Measurements from ENCODE around the gene SMG1.
A peak's percentile ranks its signal among the peaks of the same experiment; 100 is the strongest.
"Not testable (repeated sequence)": the region's sequence is repeated elsewhere in the genome, so short reads cannot be mapped to it uniquely, and the experiment has no call there.

Gene SMG1

DNA sequence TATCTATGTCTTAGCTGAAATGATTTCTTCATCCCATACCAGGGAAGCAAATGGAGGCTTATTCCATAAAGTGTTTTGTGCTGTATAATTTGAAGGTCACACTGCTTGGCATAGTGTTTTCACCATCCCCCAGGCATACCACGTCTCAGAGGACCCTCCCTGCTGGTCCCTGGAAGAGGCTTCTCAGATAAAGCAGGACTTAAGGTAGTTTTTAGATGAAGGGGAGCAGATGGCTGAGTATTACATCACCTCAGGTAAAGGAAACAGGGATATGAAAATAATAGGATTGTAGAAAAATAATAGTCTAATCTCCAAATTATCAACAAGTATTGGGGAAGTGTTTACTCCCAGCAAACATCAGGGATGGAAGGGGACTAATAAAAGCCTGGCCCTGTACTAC lies 7.3 kb upstream of the SMG1 start:
- DNase-seq (ENCODE audit: low read depth): no peak

DNA sequence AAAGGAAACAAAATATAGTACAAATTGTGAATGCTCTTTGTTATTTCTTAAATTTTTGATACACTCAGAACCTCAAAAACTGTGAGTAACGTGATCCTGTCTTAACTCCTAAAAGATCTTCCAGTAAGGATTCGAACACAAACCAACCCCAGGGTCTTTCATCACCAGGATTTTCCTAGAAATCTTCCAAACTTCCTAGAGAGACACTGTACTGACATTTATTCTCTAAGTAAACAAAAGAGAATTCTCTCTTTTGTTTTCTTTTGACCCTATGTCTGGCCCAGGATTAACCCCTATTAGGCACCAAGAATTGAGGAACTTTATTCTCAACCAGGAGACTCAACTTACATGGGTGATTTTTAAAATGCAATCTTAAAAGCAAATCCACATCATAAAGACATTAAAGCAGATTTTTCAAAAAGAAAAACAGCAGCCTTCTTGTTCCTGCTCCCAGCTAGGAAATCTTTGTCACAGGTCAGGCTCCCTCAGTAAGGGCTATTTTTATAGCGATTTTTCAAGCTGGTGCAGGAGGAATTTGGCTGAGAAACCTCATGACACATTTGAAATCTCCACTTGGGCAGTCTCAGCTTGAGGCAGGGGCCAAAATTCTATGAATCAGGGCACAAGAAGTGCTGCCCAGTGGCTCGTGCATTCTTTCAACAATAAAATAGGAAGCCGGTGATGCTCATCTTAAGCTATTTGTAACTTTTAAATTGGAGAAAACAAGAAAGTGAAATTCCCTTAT lies 6.2 kb upstream of the SMG1 start:
- DNase-seq (ENCODE audit: low read depth): no peak

DNA sequence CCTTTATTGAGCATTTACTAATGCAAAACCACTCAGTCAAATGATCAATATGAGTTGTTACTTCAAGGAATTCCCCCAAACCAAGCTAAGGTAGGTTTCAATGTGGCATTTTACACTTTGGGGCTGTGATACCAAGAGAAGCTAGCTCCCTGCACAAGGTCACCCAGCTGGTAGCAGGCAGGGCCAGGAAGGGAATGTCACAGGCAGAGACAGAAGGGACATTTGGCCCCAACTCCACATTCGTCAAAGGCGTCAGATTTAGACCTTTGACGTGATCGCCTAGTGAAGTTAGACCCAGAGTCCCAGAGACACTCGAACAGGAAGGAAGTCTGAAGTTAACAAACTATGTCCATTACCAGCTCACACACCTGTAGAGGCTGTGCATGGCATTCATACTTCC lies 5.5 kb upstream of the SMG1 start:
- DNase-seq (ENCODE audit: low read depth): no peak

DNA sequence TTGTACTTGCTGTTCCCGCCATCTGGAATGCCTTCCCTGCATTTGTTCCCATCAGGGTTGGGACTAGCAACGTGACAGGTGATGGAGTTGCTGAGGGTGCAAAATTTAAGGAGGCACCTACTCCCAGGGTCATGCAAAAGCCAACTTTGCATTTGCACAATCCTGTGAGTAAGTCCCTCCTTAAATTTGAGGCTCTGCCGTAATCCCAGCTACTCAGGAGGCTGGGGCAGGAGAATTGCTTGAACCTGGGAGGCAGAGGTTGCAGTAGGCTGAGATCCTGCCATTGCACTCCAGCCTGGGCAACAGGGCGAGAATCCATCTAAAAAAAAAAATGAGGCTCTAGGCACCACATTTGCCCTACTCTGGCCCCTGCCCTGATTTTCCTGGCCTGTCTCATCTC lies 3.9 kb upstream of the SMG1 start:
- not testable (repeated sequence) for DNase-seq (ENCODE audit: low read depth)

DNA sequence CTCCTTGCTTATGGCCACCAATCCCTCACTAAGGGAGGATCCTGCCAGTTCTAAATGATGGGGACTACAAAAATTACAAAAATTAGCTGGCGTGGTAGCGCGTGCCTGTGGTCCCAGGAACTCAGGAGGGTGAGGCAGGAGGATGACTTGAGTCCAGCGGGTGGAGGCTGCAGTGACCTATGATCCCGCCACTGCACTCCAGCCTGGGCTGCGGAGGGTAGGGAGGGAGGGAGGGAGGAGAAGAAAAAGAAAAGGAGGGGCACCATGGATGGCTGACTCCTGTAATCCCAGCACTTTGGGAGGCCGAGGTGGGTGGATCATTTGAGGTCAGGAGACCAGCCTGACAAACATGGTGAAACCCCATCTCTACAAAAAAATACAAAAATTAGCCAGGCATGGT lies 1.9 kb upstream of the SMG1 start:
- DNase-seq (ENCODE audit: low read depth): not testable (repeated sequence)

DNA sequence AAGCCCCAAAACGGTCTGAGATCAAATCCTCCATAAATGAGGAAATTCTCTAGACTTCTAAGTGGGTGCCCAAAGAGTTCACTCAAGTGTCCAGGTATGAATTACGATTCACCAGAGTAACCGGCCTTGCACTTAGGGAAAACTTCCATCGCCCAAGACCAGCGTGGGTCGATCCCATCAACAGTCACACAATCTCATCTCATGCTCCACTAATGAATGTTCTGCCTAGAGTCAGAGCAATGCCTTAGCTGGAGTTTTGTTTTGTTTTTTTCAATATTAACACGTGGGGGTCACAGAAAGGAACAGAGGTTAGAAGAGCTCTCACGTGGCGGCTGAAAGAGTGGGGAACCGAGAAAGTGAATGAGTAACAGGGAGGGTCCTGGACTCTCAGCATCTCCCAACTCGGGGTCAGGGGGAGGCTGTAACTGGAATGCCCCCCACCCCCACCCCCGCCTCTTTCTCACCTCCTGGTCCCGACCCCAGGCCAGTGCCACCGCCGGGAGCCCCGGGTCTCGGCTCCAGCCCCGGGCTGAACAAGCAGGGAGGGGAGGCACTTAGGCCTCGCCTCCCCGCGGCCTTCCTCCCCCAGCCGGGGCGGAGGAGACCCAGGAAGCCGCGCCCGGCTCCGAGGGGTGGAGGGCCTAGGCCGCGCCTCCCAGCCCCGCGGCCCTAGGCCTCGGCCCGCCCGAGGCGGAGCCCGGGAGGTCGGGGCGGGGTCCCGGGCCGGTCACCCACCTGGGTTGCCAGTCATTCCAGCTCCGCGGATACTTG lies 808 bp downstream of the SMG1 start:
- peak; percentile 56 for DNase-seq (ENCODE audit: low read depth)

DNA sequence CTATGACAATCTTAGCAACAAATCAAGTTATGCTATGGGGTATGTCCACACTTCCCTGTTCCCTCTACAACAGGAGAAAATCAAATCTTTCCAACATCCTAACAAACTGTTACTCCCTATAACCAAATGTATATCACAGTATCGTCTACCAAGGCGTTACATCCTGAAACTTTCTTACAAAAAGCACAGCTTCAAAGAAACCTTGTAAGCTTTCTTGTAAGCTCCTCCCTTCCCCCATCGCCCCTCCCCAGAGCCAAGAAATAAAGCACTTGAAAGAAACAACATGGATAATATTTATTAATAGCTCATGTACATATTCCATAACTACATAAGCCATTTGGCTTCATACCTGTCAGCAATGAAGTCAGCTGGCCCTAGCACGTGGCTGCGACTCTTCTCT lies 2.3 kb downstream of the SMG1 start:
- DNase-seq (ENCODE audit: low read depth): not testable (repeated sequence)

DNA sequence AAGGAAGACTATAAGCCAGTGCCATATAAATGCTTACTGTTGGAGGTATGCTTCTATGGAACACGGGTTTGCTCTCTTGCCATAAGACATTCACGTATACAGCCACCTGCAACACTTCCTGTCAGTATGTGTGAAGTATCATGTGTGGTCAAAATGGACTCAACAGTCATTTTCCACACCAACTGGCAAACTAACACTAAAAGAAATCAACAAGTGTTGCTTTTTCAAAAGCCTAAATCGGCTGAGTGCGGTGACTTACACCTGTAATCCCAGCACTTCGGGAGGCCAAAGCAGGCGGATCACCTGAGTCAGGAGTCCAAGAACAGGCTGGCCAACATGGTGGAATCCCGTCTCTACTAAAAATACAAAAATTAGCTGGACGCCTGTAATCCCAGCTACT lies 3.1 kb downstream of the SMG1 start:
- not testable (repeated sequence) for DNase-seq (ENCODE audit: low read depth)

DNA sequence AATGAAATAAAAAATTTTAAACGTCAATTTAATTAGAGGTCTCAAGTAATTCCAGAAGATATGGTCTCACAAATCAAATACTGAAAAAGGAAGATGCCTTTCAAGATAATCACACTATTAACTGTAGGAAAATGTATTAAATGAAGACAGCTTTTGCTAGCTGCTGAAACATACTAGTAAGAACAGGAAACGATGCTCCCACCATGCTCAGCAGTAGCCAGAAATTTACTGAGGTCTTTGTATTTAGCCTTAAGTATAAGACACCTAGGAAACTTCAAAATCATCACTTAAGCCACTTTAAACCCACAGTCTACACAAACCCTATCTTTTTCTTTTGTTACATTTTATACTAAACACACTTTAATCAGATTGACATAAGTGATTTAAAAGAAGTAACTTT lies 16.6 kb downstream of the SMG1 start:
- not testable (repeated sequence) for DNase-seq (ENCODE audit: low read depth)

DNA sequence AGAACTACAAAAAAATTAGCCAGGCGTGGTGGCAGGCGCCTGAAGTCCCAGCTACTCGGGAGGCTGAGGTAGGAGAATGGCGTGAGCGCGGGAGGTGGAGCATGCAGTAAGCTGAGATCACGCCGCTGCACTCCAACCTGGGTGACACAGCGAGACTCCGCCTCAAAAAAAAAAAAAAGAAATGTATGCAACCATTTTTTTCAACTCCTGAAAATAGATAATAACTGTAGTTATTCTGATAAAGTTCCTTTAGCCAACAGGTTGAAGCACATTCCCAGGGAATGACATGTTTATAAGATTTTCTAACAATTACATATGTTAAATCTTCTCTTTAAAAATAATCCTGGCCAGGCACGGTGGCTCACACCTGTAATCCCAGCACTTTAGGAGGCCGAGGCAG lies 17.5 kb downstream of the SMG1 start:
- not testable (repeated sequence) for DNase-seq (ENCODE audit: low read depth)

DNA sequence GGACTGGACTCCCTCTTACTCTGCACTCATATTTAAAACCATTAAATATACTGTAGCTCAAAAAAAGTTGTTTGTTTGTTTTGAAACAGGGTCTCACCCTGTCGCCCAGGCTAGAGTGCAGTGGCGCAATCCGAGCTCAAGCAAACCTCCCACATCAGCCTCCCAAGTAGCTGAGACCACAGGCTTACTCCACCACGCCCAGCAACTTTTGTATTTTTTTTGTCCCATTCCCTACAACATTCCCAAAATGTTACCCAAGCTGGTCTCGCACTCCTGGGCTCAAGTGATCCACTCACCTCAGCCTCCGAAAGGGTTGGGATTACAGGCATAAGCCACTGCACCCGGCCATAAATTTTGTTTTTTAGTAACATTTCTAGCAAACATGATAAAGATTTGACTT lies 23.4 kb downstream of the SMG1 start:
- DNase-seq (ENCODE audit: low read depth): not testable (repeated sequence)

DNA sequence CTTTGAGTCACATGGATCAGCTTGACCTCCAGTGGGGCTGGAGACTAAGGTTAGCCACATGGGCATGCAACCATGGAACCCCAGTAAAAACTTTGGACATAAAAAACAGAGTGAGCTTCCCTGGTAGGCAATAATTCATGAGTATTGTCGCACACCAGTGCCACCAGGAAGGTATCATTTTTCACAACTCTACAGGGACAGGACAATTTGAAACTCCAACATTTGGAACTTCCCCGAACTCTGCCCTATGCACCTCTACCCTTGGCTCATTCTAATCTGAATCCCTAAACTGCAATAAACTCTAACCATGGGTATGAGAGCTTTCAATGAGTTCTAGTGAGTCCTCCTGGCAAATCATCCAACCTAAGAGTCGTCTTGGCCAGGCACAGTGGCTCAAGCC lies 24.2 kb downstream of the SMG1 start:
- not testable (repeated sequence) for DNase-seq (ENCODE audit: low read depth)

DNA sequence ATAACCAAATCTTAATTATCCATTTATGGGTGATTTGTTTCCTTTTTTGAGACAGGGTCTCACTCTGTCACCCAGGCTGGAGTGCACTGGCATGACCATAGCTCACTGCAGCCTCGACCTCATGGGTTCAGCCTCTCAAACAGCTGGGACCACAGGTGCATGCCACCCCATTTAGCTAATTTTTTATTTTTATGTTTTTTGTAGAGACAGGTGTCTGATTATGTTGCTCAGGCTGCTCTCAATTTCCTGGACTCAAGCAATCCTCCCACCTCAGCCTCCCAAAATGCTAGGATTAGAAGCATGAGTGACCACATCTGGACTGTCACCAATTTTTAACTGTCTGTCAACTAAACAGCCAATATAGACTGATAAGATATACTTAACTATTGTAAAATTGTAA lies 25.0 kb downstream of the SMG1 start:
- not testable (repeated sequence) for DNase-seq (ENCODE audit: low read depth)

DNA sequence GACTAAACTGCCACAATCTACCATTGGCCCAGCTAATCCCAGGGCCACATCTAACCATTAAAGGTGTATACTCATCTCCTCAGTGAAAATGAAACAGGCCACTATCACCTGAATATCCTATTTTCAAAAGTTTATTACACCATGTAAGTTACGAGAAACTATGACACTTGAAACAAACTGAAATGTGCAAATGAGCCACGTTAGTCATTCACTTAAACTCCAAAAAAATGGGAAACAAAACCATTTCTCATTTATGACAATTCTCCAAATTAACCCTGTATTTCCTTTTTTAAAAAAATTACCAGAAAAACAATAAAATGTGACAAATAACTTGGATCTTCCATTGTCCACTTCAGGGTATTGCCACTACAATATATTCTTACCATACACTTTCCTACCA lies 41.8 kb downstream of the SMG1 start:
- not testable (repeated sequence) for DNase-seq (ENCODE audit: low read depth)

DNA sequence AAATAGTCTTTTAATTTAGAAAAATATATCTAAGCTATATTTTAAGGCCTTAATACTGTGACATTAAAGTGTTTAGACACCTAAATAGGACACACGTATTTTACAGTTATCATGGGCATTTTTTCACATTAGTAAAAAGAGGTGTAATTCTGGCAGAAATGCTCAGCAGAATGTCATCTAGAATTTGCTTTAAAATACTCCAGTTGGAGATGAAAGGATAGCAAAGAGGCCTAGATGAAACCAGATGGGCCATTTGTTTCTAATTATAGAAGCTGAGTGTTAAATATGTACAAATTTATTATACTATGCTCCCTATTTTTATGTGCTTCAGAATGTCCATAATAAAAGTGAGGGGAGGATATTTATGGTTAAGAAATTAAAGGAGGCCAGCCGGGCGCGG lies 48.5 kb downstream of the SMG1 start:
- not testable (repeated sequence) for DNase-seq (ENCODE audit: low read depth)

DNA sequence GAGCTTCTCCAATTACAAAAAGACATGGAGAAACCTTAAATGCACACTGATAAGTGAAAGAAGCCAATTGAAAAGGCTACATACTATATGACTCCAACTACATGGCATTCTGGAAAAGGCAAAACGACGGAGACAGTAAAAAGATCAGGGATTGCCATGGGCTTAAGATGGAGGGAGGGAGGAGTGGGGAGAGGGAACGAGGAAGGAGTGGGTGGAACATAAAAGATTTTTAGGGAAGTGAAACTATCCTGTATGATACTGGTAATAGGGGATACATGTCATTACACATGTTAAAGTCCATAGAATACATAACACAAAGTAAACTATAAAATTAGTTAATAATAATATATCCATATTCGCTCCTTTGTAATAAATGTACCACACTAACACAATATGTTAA lies 48.9 kb downstream of the SMG1 start:
- DNase-seq (ENCODE audit: low read depth): not testable (repeated sequence)

DNA sequence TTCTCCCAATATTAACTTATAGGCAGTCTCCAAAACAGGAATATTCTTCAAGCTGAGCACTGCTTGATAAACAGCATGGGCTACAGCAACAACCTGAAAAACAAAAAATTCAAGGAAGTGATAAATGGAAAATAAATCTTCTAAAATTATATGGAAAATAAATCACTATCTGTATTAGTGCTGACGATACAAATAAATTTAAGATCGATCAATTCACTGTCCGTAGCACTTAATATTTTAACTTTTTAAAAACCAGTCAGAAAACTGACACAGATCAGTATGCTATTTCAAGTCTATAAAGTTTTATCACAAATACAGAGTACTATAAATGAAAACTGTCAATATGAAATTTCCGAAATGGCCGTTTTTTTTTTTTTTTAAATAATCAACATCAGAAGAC lies 49.9 kb downstream of the SMG1 start:
- DNase-seq (ENCODE audit: low read depth): not testable (repeated sequence)

DNA sequence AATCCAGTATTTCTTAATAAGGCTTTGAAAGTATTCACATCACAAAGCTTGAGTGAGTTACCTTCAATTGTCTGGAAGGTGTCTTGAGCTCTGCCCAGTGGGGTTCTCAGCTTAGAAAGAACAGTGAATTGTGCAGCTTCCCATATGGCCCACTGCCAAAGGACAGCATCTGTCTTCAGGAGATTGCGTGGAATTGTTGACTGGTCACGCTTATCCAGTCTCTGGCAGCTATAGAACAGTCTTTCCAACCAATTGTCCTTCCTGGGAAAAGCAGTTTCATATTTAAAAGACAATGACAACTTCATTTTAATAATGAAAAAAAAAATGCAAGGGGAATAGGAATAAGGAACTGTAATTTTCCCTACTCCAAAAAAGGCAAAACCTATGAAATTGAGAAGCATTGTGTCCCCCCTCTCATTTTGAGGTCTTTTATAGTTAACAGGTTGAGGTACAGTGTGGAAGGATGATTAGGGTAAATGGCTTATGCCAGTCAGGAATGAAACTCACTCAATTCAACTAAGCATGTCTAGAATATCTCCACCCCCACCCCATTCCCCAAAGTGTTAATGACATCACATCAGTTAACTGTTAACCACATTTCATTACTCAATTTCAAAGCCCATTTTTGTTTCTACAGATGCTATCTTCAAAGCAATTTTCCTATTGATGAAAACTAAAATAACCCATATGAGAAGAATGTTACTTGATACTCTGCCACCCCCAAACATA lies 57.0 kb downstream of the SMG1 start:
- not testable (repeated sequence) for DNase-seq (ENCODE audit: low read depth)

DNA sequence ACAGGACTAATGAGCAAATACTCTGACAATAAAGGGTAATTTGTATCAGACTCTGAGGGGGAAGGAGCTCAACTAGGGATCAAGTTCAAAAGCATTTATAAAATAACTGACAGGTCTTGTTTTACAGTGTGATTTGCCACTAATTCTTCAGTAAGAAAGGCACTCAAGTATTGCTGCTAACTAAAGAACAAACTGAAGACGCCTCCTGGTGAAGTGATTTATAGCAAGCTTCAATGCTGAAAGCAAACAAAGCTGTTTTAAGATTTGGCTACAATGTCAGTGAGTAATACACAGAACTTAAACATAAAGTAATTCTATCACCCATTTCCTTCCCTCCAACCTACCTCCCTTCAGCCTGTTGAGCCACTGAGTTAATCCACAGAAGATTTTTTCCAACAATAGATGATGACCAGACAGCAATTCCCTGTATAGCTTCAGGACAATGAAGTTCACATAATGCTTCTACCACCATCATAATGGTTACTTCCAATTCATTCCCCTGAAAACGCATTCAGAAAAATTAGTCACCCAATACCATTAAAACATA lies 59.9 kb downstream of the SMG1 start:
- not testable (repeated sequence) for DNase-seq (ENCODE audit: low read depth)

DNA sequence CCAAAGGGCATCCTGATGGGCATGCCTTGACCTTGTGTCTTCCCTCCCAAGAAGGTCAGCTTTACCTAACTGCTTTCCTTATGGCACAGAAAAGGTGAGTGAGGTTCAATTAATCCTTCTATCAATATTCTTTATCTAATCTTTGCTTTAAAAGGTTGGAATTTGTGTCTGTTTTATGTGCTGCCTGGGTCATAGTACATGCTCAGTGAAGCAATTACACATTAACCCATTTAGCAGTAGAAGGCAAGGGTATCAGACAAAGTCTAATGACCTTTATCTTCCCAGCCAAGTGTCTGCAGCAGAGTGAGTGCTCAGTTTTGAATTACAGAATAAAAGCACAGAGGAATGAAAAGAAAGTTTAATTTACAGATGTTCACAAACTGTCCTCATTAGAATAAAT lies 63.3 kb downstream of the SMG1 start:
- DNase-seq (ENCODE audit: low read depth): not testable (repeated sequence)

DNA sequence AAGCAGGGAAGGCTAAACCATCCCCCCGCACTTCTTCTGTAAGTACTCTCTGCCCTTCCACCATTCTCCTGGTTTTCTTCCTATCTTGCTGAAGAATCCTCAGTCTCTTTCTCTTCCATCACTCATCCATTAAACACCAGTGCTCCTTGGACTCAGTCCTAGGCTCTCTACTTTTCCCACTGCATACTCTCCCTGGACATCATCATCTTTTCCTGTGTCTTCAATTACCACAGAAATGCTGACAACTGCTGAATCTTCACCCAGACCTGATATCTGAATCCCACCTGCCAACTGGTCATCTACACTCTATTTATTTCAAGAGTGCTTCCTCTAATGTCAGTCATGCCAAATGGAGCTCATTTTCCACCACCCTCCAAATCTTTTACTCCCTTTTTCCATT lies 71.0 kb downstream of the SMG1 start:
- no peak for DNase-seq (ENCODE audit: low read depth)

DNA sequence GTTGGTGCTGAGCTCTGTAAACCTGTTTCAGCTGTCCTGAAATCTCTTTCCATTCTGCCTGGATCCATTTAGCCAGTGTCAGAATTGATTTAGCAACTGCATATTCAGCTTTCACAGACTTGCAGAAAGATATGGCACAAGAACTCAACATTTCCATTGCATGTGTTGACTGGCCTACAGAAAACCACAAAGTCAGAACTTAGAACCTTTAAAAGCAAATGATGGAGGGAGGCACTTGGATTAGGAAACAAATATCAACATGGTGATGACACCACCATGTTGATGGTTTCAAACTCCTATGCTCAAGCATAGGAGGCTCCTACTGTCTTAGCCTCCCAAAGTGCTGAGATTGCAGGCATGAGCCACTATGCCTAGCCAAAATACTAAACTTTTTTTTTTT lies 72.5 kb downstream of the SMG1 start:
- no peak for DNase-seq (ENCODE audit: low read depth)

DNA sequence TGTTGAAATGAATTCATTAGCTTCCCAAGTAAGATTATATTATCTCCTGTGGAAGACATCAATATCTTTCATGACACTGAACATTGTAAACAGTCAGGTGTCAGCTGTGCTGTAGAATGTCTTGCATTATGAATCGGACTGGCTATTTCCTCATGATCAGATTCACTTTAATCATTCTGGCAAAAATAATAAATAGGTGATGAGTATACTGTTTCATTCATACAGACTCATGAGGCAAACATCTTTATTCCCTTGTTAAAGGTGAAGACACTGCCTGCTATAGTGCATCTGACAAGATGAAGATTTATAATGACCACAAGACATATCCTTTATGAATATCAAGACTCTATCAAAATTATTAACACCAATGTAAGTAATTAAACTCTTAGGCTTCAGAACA lies 73.6 kb downstream of the SMG1 start:
- no peak for DNase-seq (ENCODE audit: low read depth)
